Measurements from ENCODE around the gene KAT2B. TPM values are rescaled to one million over a fixed set of nuclear protein-coding genes. Genes with fewer than 3 reads are reported as not detected.

The KAT2B gene
- total and polyA plus RNA-seq, 2 of the 8 experiments (the other 6 are each of a cell fraction or from before 2014, with no cell fraction given), result 0.24 to 0.91 TPM

GRCh38 chr3:19994796-19995195 is 45.5 kb upstream of the KAT2B start (continued):
- TF ChIP-seq SAP30 (IDR thresholded peaks at IDR 0.05; ENCODE audit: insufficient read depth, insufficient replicate concordance, low read length), result no peak
- no peak for TF ChIP-seq MAX (IDR thresholded peaks at IDR 0.05)
- TF ChIP-seq KDM4A (IDR thresholded peaks at IDR 0.05; ENCODE audit: low read depth, low read length, severe bottlenecking), result no peak
